Natural killer cell treated with Interleukin-12 subunit alpha and Interleukin-12 subunit beta and Interleukin-15 and Interleukin-18, amount 100 ng/mL, for 72 hours (primary cell): ENCODE results near the gene PLAAT2. TPM values are rescaled to one million over a fixed set of nuclear protein-coding genes. Genes with fewer than 3 reads are reported as not detected.

Source experiments
- ATAC-seq, 2 donors: fragments of 150-1000 bp; cut with Tn5 transposase in 1 of 2; sonication (Bioruptor Pico), chemical (Tn5 transposase) in 1 of 2; 2 replicates each; pipeline ENCODE4 v1.10.0; 2021
- DNase-seq: peaks from one replicate; pipeline ENCODE4 v3.0.0; 2022; ENCODE audit warnings: low spot score
- H3K27ac Mint-ChIP-seq, 2 donors: 1 replicate in 1 of 2; 2 replicates in 1 of 2; pipeline ENCODE4 v1.8.0; 2022; ENCODE audit warnings: mixed read lengths in 2 of 2, mild to moderate bottlenecking in 1 of 2, moderate library complexity in 1 of 2
- H3K27me3 Mint-ChIP-seq, 2 donors: 1 replicate in 1 of 2; 2 replicates in 1 of 2; pipeline ENCODE4 v1.8.0; 2022; ENCODE audit warnings: mixed read lengths in 2 of 2
- H3K36me3 Mint-ChIP-seq: one replicate; pipeline ENCODE4 v1.8.0; 2022; ENCODE audit warnings: mixed read lengths
- H3K4me1 Mint-ChIP-seq, 2 donors: 1 replicate in 1 of 2; 2 replicates in 1 of 2; pipeline ENCODE4 v1.8.0; 2022; ENCODE audit warnings: low read depth in 2 of 2, mixed read lengths in 2 of 2, mild to moderate bottlenecking in 1 of 2
- H3K4me3 Mint-ChIP-seq: one replicate; pipeline ENCODE4 v1.8.0; 2022; ENCODE audit warnings: mixed read lengths
- H3K9me3 Mint-ChIP-seq: 2 replicates; pipeline ENCODE4 v1.8.0; 2022; ENCODE audit warnings: mixed read lengths
- total RNA-seq, 2 donors: library from RNA; stranded (reverse); gene quantifications; one replicate each; pipeline ENCODE4 v1.2.3, GENCODE V29; 2022

The PLAAT2 gene
- total RNA-seq, 2 donors from 2014 or later: 1.4 TPM; not detected in 1

DNA sequence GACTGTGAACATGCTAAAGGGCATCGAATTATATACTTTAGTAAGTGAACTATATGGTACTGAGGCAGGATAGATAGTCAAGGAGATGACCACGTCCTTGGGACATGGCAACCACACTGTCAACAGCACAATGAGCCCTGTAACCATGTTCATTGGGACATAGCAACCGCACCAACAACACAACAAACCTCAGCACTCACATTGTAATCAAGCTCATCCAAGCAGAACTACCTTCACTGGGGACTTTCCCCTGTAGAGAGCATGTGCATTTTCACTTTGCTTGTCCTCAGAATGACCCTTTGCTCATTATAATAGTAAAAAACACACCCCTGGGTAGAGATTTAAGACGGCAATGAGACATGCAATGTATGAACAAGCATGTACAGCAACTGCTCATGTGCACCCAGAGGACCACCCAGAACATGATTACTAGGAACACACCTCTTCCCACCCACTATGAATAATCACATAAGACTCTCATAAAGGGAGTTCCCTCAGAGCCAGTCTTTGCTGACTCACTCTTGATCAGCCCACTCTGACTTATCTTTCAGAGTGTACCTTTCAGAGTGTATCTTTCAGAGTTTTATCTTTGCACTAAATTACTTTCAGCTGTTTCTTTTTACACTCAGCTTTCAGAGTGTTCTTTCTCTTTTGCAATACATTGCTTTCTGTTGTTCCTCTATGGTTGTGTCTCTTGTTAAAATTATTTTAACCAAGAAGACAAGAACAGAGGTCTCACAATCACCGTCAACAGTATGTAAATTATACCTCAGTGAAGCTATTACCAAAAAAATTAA lies 4.1 kb upstream of the PLAAT2 start:
- peak; percentile 79 for DNase-seq
- Mint-ChIP-seq H3K27ac (peak overlapping the region; percentile 87 to 94), H3K4me3 (peak overlapping the region; percentile 67), H3K9me3 (no peaks in the 10 kb centered on the region), H3K4me1 (peaks cover 59 to 64% of the 10 kb centered on the region in 2 donors), H3K27me3 (no peaks in the 10 kb centered on the region), H3K36me3 (no peaks in the 10 kb centered on the region)
- ATAC-seq: peak; percentile 89 to 94

DNA sequence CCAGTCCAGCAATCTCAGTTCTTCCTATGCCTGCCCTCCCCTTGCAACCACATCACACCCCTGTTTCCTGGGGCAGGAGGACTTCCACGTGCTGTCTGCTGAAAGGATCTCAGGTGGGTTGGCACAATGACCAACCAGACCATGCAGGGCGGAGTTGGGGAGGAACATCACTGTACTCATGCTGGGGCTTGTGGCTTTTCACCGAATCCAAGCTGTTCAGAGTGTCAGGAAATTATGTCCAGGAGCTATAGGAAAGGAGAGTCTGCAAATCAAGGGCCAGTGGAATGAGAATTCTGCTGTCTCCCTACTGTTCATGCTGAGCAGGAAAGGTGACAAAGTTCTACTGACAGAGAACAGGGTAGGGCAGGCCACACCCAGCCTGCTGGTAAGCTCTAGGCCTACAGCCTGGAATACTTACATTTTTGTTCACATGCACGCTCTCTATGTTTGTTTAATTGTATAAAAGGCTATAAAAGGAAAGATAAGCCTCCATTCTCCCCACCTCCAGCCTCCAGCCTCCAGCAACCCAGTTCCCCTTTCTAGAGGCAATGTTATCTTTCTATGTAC lies 1.7 kb upstream of the PLAAT2 start:
- ATAC-seq: no peak
- Mint-ChIP-seq H3K36me3 (no peaks in the 10 kb centered on the region), H3K27ac (peak overlapping the region; percentile 13 to 35), H3K9me3 (no peaks in the 10 kb centered on the region), H3K4me1 (peaks cover 55 to 58% of the 10 kb centered on the region in 2 donors), H3K27me3 (no peaks in the 10 kb centered on the region), H3K4me3 (peak overlapping the region; percentile 33)
- DNase-seq: no peak

DNA sequence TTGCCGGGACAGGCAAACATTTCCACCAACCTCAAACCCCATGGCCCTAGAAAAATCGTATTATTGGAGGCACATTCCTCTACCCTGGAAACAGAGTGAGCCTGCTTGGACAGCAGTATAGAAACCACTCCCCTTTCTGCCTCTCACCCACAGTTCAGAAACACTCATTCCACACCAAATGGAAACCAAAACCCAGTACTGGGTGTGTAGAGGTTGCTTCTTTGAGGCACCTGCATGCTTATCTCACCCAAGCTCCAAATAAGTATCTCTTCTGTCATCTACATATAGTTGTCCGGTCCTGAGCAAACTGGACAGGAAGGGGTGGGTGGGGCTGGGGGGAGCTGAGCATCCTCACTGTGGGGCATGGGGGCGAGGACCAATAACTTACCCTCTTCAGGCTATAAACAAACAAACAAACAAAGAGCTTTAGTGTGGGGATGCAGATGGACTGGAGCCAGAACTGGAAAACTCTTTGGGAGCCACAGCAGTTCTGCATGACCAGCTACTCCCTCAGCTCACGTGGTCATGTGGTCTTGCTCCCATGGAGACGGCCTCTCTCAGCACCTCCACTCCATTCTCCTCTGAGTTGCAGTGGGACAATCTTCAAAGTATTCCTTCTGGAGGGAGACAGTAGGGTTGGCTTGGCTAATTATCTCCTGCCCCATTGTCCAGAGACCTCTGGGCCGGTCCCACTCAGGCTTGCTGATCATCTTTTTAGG lies 1.0 kb upstream of the PLAAT2 start:
- no peaks in the 10 kb centered on the region for H3K9me3 Mint-ChIP-seq
- peak overlapping the region; percentile 13 to 71 for H3K27ac Mint-ChIP-seq

DNA sequence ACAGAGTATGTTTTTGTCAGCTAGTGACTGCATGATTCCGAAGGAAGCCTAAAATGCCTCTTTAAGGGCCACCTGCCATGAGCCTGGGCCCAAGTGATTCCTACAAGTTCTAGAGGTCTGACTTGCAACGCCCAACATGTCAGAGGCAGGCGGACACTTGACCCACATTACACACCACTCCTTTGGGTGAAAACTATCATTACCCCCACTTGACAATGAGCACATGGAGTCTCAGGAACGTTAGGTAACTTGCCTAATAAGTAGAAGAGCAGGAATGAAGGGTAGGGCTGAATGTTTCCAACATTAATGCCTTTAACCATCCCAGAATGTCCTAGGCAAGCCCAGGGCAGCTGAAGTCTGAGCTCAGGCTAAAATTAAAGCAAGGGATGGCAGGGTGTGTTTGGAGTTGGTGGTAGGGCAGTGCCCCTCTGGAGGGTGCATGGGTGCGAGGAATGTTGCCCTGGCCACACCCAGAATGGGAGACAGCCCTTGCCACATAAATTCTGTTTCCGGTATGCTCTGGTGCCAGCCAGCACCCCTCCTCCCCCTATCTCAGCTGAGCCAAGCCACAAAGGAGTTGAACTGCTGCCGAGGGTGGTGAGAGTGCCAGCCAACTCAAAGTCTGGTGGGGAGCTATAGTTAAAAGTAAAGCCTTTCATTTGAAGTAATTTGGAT lies 2.5 kb downstream of the PLAAT2 start:
- Mint-ChIP-seq H3K36me3 (no peaks in the 10 kb centered on the region), H3K4me3 (no peak overlapping the region), H3K27me3 (no peaks in the 10 kb centered on the region), H3K4me1 (peaks cover 39 to 43% of the 10 kb centered on the region in 2 donors), H3K9me3 (no peaks in the 10 kb centered on the region), H3K27ac (peak overlapping the region in 1 of 2 donors; percentile 74)
- ATAC-seq: no peak
- DNase-seq: no peak

More for the DNA sequence above, 1.0 kb upstream of the PLAAT2 start:
- Mint-ChIP-seq H3K4me3 (peak overlapping the region; percentile 33), H3K4me1 (peaks cover 52 to 55% of the 10 kb centered on the region in 2 donors), H3K27me3 (no peaks in the 10 kb centered on the region), H3K36me3 (no peaks in the 10 kb centered on the region)
- DNase-seq: peak; percentile 72
- peak; percentile 69 to 80 for ATAC-seq

DNA sequence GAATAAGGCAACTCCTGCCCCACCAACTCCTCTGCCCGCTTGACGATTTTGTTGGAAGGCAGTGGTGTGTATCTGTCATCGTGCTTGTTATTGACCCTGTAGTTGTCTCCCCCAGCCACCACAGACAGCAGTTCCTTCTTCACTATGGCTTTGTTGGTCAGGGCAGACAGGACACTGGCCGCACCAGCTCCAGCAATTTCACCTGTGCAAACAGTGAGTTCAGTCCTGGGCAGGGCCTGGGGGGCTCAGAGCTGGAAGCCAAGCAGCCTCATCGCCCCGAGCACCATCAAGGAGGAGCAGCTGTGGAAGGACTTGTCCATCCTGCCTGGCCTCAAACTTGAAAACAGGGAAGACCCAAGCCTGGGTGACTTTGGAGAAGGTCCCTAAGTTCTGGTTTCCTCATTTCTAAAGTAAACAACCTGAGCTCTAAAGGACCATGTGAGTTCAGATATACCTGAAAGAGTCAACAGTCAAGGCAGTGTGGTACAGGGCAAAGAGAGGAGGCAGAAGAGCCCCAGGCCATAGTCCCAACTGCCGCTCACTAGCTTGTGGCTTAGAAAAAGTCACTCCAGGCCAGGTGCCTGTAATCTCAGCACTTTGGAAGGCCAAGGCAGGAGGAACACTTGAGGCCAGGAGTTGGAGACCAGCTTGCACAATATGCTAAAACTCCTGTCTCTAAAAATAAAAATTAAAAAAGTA lies 4.6 kb downstream of the PLAAT2 start:
- DNase-seq (no peak), ATAC-seq (no peak)
- no peaks in the 10 kb centered on the region for H3K27me3 Mint-ChIP-seq
- H3K9me3 Mint-ChIP-seq: no peaks in the 10 kb centered on the region
- H3K36me3 Mint-ChIP-seq: no peaks in the 10 kb centered on the region
- peaks cover 40 to 43% of the 10 kb centered on the region in 2 donors for H3K4me1 Mint-ChIP-seq
- H3K27ac Mint-ChIP-seq: peak overlapping the region in 1 of 2 donors; percentile 59
- H3K4me3 Mint-ChIP-seq: no peak overlapping the region

DNA sequence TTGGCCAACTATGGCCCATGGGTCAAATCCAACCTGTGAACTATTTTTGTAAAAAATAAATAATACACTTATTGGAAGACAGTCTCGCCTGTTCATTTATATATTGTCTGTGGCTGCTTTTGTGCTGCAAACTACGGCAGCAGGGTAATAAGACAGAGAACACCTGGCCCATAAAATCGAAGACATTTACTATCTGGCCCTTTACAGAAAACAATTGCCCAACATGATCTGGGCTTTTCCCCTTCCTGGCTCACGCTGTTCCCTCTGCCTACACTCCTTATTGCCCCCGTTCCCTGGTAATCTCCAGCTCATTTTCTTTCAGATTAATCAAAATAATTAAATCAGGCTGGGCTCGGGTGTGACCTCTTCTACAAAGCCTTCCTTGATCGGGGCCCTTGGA lies 5.6 kb downstream of the PLAAT2 start:
- H3K27ac Mint-ChIP-seq: no peak overlapping the region

DNA sequence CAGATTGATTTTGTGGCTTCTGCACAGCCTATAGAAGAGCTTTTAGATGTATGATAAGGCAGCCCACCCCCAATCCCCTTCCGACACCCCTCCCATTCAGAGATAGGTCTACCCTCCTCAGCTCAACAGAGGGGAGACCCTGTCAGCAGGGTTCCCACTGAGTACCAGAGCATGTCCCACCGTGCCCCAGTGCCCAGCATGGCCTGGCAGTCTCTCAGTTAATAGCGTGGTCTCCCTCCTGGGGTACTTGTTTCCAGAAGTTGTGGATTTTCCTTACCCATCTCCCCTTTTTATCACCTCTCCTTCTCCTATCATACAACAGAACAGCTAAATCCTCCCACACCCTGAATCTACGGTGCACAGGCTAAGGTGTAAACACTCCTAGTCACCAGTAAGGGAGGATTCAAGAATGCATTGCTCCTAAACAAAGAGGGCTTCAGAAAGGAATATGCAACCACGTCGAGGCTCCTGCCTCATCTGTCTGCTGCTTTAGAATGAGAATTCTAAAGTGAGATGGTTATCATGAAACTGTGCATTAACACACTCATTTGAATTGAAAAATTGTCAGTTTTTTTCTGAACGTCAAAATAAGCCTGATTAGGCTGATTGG lies 6.7 kb downstream of the PLAAT2 start:
- Mint-ChIP-seq H3K27ac (peak overlapping the region in 1 of 2 donors; percentile 98), H3K36me3 (no peaks in the 10 kb centered on the region), H3K9me3 (no peaks in the 10 kb centered on the region), H3K27me3 (no peaks in the 10 kb centered on the region), H3K4me1 (peaks cover 53 to 54% of the 10 kb centered on the region in 2 donors), H3K4me3 (no peak overlapping the region)
- DNase-seq (no peak), ATAC-seq (no peak)

More for the DNA sequence above, 5.6 kb downstream of the PLAAT2 start:
- no peak for DNase-seq
- H3K27me3 Mint-ChIP-seq: no peaks in the 10 kb centered on the region
- H3K4me1 Mint-ChIP-seq: peaks cover 46 to 49% of the 10 kb centered on the region in 2 donors
- no peak for ATAC-seq
- H3K9me3 Mint-ChIP-seq: no peaks in the 10 kb centered on the region
- H3K4me3 Mint-ChIP-seq: no peak overlapping the region
- H3K36me3 Mint-ChIP-seq: no peaks in the 10 kb centered on the region

DNA sequence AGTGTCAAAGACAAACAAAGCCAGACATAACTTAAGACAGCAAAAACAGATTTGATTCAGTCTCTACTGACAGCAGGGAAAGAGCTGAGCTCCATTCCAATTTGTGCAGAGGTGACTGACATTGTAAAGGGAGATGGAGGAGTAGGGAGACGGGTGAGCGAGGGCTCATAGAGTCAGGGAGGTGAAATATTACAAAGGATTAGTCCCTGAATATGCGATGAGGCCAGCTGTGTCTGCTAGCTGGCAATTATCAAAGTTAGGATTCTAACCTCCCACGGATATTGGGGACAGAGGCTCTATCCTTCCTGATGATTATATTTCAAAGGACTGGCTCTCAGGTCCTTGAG lies 8.3 kb downstream of the PLAAT2 start:
- no peaks in the 10 kb centered on the region for H3K36me3 Mint-ChIP-seq
- DNase-seq (no peak), ATAC-seq (no peak)
- H3K27ac Mint-ChIP-seq: peak overlapping the region; percentile 97 to 98
- H3K9me3 Mint-ChIP-seq: no peaks in the 10 kb centered on the region
- peak overlapping the region; percentile 88 for H3K4me3 Mint-ChIP-seq
- peaks cover 48 to 50% of the 10 kb centered on the region in 2 donors for H3K4me1 Mint-ChIP-seq
- no peaks in the 10 kb centered on the region for H3K27me3 Mint-ChIP-seq

DNA sequence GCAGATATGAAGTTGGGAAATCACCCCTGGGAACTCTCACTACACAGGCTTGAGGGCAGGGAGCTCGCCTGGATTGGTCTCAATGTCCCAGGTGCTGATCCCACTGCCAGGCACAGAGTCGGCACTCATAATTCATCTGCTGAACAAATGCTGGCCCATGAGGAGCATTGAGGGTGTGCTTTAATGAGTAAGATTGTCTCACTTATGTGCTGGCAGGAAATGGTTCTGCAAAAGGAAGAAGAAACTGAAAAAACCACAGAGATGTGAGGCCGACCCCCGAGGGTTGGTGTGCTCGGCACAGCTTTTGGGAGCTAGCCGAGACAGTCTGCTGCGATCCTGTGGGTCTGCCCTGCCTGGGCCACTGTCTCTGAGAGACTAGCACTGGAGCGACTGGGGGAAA lies 9.4 kb downstream of the PLAAT2 start:
- Mint-ChIP-seq H3K36me3 (no peaks in the 10 kb centered on the region), H3K27ac (peak overlapping the region; percentile 97 to 98), H3K9me3 (no peaks in the 10 kb centered on the region), H3K27me3 (no peaks in the 10 kb centered on the region), H3K4me1 (peaks cover 50 to 53% of the 10 kb centered on the region in 2 donors), H3K4me3 (peak overlapping the region; percentile 88)
- DNase-seq: peak; percentile 80
- ATAC-seq: peak; percentile 88 to 93

DNA sequence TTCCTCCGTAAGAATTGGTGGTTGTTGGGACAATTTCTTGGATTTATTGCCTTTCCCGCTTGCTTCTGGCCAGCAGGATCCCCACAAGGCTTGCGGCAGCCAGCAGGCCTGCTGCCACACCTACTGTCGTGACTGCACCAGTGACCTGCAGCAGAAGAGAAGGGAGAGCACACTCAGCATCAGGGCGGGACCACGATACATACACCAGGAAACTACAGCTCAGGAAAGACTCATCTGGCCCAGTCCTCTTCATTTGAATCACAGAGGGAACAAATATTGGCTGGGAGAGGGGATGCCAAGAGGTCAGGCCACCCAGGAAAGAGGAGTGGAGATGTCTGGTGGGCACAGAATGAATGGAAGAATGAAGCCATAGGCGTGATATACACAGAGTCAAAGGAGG lies 10.3 kb downstream of the PLAAT2 start:
- H3K27ac Mint-ChIP-seq: peak overlapping the region; percentile 97 to 98
- peaks cover 47 to 53% of the 10 kb centered on the region in 2 donors for H3K4me1 Mint-ChIP-seq
- no peak for ATAC-seq
- H3K9me3 Mint-ChIP-seq: no peaks in the 10 kb centered on the region
- no peaks in the 10 kb centered on the region for H3K27me3 Mint-ChIP-seq
- peak overlapping the region; percentile 88 for H3K4me3 Mint-ChIP-seq
- H3K36me3 Mint-ChIP-seq: no peaks in the 10 kb centered on the region
- DNase-seq: peak; percentile 32

DNA sequence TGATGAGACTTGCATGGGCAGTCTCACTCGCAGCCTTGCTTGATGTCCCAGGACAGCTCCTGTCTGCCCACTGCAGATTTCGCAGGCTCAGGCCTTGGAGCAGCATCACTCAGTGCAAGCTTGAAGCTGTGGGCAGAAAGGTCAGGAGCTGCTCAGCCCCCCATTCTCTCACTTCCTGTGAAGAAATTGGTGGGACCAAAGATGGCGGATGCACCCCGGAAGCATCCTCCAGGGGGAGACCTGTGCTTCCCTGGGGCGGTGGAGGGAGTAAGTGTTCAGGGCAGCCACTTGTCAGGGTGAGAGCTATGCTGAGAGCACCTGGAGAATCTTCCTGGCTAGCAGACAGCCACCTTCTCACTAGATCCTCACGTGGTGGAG lies 11.3 kb downstream of the PLAAT2 start:
- H3K27ac Mint-ChIP-seq: peak overlapping the region; percentile 97 to 98
- DNase-seq: peak; percentile 72
- ATAC-seq: peak; percentile 23 to 64

DNA sequence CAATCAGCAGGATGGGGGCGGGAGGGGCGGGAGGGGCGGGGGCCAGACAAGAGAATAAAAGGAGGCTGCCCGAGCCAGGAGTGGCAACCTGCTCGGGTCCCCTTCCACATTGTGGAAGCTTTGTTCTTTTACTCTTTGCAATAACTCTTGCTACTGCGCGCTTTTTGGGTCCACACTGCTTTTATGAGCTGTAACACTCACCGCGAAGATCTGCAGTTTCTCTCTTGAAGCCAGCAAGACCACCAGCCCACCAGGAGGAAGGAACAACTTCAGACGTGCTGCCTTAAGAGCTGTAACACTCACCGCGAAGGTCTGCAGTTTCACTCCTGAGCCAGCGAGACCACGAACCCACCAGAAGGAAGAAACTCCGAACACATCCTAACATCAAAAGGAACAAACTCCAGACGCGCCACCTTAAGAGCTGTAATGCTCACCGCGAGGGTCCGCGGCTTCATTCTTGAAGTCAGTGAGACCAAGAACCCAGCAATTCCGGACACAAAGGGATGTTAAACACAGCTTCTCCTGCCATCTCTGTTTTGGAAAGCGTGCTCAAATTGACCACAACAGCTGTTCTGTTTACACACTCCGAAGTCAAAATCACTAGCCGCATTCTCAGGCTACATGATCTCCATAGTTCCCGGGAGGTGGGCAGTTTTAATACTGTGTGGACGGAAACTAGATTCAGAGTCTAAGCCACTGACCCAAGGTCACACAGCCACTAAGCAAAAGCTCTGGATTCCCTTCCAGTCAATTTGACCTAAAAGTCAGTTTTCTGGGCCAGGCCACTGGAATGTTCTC lies 11.9 kb downstream of the PLAAT2 start:
- ATAC-seq (peak in 1 of 2 donors; percentile 57), DNase-seq (no peak)
- H3K9me3 Mint-ChIP-seq: no peaks in the 10 kb centered on the region
- peaks cover 51 to 53% of the 10 kb centered on the region in 2 donors for H3K4me1 Mint-ChIP-seq
- peak overlapping the region; percentile 97 to 98 for H3K27ac Mint-ChIP-seq
- H3K4me3 Mint-ChIP-seq: peak overlapping the region; percentile 88
- H3K36me3 Mint-ChIP-seq: peaks cover 7% of the 10 kb centered on the region
- H3K27me3 Mint-ChIP-seq: no peaks in the 10 kb centered on the region

More for the DNA sequence above, 11.3 kb downstream of the PLAAT2 start:
- H3K36me3 Mint-ChIP-seq: peaks cover 1% of the 10 kb centered on the region
- peaks cover 50 to 53% of the 10 kb centered on the region in 2 donors for H3K4me1 Mint-ChIP-seq
- peak overlapping the region; percentile 88 for H3K4me3 Mint-ChIP-seq
- no peaks in the 10 kb centered on the region for H3K9me3 Mint-ChIP-seq
- H3K27me3 Mint-ChIP-seq: no peaks in the 10 kb centered on the region
